Parathyroid adenoma (tissue), 2 donors: ENCODE measurements around the gene ZBTB6.
"Not testable (repeated sequence)": the region's sequence is repeated elsewhere in the genome, so short reads cannot be mapped to it uniquely, and the experiment has no call there.

Experiments
- H2AFZ ChIP-seq: fragments of 300-600 bp; sonication (generic); one replicate; pipeline ENCODE4 v1.7.0; 2017; ENCODE audit warnings: antibody characterized with exemption, mild to moderate bottlenecking
- H3K27ac ChIP-seq: fragments of 300-600 bp; sonication (generic); one replicate; pipeline ENCODE4 v1.7.0; 2017
- H3K27me3 ChIP-seq: fragments of 300-600 bp; sonication (generic); one replicate; pipeline ENCODE4 v1.7.0; 2017; ENCODE audit warnings: low read length; ENCODE audit not compliant: control insufficient read depth, insufficient read depth
- H3K36me3 ChIP-seq: fragments of 300-600 bp; sonication (generic); one replicate; pipeline ENCODE4 v1.7.0; 2017; ENCODE audit warnings: low read length; ENCODE audit not compliant: control insufficient read depth, insufficient read depth
- H3K4me1 ChIP-seq: fragments of 300-600 bp; sonication (generic); one replicate; pipeline ENCODE4 v1.7.0; 2017; ENCODE audit warnings: control low read depth
- H3K4me2 ChIP-seq: fragments of 300-600 bp; sonication (generic); one replicate; pipeline ENCODE4 v1.7.0; 2017; ENCODE audit warnings: low read length
- H3K4me3 ChIP-seq: fragments of 300-600 bp; sonication (generic); one replicate; pipeline ENCODE4 v1.7.0; 2017; ENCODE audit warnings: low read depth, low read length
- H3K79me2 ChIP-seq: fragments of 300-600 bp; sonication (generic); one replicate; pipeline ENCODE4 v1.7.0; 2017; ENCODE audit warnings: control low read depth
- H3K9ac ChIP-seq: fragments of 300-600 bp; sonication (generic); one replicate; pipeline ENCODE4 v1.7.0; 2017; ENCODE audit warnings: mild to moderate bottlenecking
- H3K9me3 ChIP-seq: fragments of 300-600 bp; sonication (generic); one replicate; pipeline ENCODE4 v1.7.0; 2017; ENCODE audit warnings: low read length; ENCODE audit not compliant: control insufficient read depth
- TF ChIP-seq, protein P1 (sequence below): fragments of 300-600 bp; sonication (generic); IDR thresholded peaks from one replicate; pipeline ENCODE4 v1.7.0; 2017; ENCODE audit warnings: antibody characterized with exemption, mild to moderate bottlenecking
- donor health status: primary hyperparathyroidism.

The ZBTB6 gene

DNA sequence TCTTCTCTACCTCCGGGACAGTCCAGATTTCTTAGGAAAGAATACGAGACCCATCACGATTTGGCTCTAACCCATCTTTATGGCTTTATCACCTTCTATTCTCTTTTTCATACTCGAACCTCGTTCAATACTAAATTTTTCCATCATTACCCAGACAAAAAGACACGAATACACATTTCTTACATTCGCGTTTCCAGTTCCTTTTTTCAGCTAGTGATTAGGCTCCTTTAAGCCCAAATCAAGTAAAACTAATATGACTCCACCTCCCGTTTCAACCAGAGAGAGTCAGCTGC is 506 bp downstream of the ZBTB6 start:
- Histone ChIP-seq H3K4me3 (peak overlapping the region; percentile 96), H3K27ac (peak overlapping the region; percentile 76), H3K9ac (no peak overlapping the region), H3K9me3 (no peaks in the 10 kb centered on the region), H3K36me3 (peaks cover 2% of the 10 kb centered on the region), H3K27me3 (no peaks in the 10 kb centered on the region), H3K4me1 (peaks cover 5% of the 10 kb centered on the region), H3K4me2 (peak overlapping the region; percentile 98), H2AFZ (peak overlapping the region; percentile 94), H3K79me2 (no peaks in the 10 kb centered on the region)
- TF ChIP-seq, protein P1, sequence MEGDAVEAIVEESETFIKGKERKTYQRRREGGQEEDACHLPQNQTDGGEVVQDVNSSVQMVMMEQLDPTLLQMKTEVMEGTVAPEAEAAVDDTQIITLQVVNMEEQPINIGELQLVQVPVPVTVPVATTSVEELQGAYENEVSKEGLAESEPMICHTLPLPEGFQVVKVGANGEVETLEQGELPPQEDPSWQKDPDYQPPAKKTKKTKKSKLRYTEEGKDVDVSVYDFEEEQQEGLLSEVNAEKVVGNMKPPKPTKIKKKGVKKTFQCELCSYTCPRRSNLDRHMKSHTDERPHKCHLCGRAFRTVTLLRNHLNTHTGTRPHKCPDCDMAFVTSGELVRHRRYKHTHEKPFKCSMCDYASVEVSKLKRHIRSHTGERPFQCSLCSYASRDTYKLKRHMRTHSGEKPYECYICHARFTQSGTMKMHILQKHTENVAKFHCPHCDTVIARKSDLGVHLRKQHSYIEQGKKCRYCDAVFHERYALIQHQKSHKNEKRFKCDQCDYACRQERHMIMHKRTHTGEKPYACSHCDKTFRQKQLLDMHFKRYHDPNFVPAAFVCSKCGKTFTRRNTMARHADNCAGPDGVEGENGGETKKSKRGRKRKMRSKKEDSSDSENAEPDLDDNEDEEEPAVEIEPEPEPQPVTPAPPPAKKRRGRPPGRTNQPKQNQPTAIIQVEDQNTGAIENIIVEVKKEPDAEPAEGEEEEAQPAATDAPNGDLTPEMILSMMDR = no peak

DNA sequence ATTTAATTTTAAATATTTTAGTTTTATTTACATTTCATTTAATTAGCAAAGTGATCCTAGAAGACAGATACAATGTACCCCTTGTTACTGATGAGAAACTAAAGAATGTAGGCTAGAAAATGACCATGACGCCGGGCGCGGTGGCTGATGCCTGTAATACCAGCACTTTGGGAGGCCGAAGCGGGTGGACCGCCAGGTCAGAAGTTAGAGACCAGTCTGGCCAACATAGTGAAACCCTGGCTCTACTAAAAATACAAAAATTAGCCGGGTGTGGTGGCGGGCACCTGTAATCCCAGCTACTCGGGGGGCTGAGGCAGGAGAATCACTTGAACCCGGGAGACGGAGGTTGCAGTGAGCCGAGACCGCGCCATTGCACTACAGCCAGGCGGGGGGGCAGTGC is 7.0 kb downstream of the ZBTB6 start:
- H3K27me3 ChIP-seq, H3K4me1 ChIP-seq, H3K27ac ChIP-seq, H3K9me3 ChIP-seq, H3K9ac ChIP-seq, H3K4me3 ChIP-seq, H3K4me2 ChIP-seq, H3K36me3 ChIP-seq, H3K79me2 ChIP-seq, H2AFZ ChIP-seq: not testable (repeated sequence)

DNA sequence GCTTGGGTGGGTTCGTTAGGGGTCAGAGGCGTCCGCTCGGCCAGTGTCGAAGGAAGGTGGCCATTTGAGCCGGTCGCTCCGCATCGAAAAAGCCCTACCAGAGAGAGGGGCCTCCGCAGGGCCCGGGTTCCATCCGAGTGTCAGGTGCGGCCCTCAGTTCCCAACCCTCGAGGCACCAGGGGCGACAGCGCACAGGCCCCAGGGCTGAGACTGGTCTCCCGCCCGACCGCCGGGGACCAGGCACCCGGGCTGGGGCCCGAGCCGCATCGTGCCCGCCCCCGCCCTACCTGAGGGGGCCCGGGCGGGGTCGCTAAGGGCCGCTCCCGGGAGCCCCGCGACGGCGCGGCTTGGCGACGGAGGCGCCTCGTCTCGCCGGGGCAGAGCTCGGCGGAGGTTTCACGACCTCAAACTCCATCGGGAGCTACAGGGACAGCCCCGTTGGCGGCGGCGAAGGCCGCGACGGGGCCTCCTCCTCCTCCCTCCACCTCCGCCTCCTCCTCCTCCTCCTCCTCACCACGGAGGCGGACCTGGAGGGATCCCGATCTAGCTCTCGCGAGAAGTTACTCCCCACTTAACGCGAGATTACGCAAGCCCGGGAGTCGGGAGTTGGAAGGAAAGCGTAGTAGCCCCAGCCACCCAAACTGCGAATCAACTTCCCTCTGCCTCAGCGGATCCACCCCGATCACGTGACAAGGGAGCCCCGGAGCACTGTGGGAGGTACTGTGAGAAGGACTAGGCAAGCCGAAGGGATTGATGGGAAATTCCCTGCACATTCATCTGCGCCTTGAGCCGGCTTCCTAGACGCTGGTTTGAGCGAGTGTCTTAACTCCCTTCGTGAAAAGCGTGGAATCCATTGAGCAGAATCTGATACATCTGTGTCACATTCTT is 8.1 kb downstream of the ZBTB6 start, which contains the start of gene RC3H2:
TSS of gene RC3H2 (minus strand) at position 537 of the 888 bp plus-strand sequence. CDS start 7,850 bp downstream, outside the sequence.
- no peaks in the 10 kb centered on the region for H3K9me3 ChIP-seq
- peak within 1 kb of the TSS; percentile 93 for H3K4me3 ChIP-seq
- TF ChIP-seq, protein P1 = peak; percentile 11
- H2AFZ ChIP-seq = peak within 1 kb of the TSS; percentile 71
- H3K36me3 ChIP-seq = peaks cover 2% of the 10 kb centered on the region
- peaks cover 9% of the 10 kb centered on the region for H3K79me2 ChIP-seq
- no peaks in the 10 kb centered on the region for H3K27me3 ChIP-seq
- no peaks in the 10 kb centered on the region for H3K4me1 ChIP-seq
- peak within 1 kb of the TSS; percentile 77 for H3K9ac ChIP-seq
- peak within 1 kb of the TSS; percentile 97 for H3K4me2 ChIP-seq
- peak within 1 kb of the TSS; percentile 63 for H3K27ac ChIP-seq

DNA sequence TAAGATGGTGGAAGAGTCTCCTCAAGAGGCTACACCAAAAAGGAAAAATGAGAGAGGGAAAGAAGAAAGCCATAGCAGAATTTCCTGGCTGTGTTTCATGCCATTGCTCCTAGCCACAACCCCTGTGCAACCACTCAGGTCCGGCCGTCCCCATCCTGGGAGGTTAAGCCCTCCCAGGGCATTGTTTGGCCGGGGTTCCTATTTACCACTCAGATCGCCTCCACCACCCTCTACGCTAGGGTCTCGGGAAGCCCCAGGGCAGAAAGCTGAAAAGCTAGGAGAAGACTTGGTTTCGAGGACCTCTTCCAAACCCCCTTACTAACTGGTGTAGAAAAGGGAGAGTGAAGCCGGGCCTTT is 8.7 kb downstream of the ZBTB6 start:
- no peaks in the 10 kb centered on the region for H3K36me3 ChIP-seq
- TF ChIP-seq, protein P1 = no peak

DNA sequence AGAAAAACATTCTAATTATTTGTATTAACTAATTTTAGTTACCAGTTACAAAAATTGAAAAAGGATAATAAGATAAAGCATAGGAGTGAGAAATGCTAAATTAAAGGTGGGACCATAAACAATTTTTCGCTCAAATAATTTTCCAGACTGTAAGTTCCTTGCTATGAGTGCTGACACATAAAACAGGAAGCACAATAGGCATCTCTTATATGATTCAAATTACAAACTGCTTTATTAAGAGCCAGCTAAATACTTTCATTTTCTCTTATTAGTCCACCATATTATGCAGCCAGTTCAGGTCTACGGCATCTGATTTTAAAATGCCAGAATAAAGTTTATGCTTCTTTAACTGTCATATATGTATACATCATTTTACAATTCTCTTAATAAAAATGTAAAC is 12.3 kb downstream of the ZBTB6 start:
- Histone ChIP-seq H3K4me1 (no peaks in the 10 kb centered on the region), H3K27me3 (no peaks in the 10 kb centered on the region), H3K27ac (no peak overlapping the region), H3K79me2 (peaks cover 12% of the 10 kb centered on the region), H2AFZ (no peak overlapping the region), H3K9ac (no peak overlapping the region), H3K9me3 (no peaks in the 10 kb centered on the region), H3K36me3 (no peaks in the 10 kb centered on the region), H3K4me2 (no peak overlapping the region), H3K4me3 (no peak overlapping the region)
- TF ChIP-seq, protein P1 = no peak

More for the DNA sequence above, 8.7 kb downstream of the ZBTB6 start:
- Histone ChIP-seq H3K9me3 (no peaks in the 10 kb centered on the region), H3K27ac (peak overlapping the region; percentile 63), H3K79me2 (peaks cover 12% of the 10 kb centered on the region), H3K27me3 (no peaks in the 10 kb centered on the region), H2AFZ (peak overlapping the region; percentile 71), H3K4me3 (peak overlapping the region; percentile 93), H3K9ac (no peak overlapping the region), H3K4me1 (no peaks in the 10 kb centered on the region), H3K4me2 (peak overlapping the region; percentile 97)
